Activated CD4-positive, alpha-beta T cell treated with anti-CD3 and anti-CD28 coated beads, Interleukin-2, amount 50 U/mL, for 1 hour (primary cell): ENCODE results near the gene VGLL2.
"Not testable (repeated sequence)": the region's sequence is repeated elsewhere in the genome, so short reads cannot be mapped to it uniquely, and the experiment has no call there.

ENCODE experiments used
- DNase-seq: peaks from one replicate; pipeline ENCODE4 v3.0.0-alpha.2; 2020

Gene VGLL2, protein sequence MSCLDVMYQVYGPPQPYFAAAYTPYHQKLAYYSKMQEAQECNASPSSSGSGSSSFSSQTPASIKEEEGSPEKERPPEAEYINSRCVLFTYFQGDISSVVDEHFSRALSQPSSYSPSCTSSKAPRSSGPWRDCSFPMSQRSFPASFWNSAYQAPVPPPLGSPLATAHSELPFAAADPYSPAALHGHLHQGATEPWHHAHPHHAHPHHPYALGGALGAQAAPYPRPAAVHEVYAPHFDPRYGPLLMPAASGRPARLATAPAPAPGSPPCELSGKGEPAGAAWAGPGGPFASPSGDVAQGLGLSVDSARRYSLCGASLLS

DNA sequence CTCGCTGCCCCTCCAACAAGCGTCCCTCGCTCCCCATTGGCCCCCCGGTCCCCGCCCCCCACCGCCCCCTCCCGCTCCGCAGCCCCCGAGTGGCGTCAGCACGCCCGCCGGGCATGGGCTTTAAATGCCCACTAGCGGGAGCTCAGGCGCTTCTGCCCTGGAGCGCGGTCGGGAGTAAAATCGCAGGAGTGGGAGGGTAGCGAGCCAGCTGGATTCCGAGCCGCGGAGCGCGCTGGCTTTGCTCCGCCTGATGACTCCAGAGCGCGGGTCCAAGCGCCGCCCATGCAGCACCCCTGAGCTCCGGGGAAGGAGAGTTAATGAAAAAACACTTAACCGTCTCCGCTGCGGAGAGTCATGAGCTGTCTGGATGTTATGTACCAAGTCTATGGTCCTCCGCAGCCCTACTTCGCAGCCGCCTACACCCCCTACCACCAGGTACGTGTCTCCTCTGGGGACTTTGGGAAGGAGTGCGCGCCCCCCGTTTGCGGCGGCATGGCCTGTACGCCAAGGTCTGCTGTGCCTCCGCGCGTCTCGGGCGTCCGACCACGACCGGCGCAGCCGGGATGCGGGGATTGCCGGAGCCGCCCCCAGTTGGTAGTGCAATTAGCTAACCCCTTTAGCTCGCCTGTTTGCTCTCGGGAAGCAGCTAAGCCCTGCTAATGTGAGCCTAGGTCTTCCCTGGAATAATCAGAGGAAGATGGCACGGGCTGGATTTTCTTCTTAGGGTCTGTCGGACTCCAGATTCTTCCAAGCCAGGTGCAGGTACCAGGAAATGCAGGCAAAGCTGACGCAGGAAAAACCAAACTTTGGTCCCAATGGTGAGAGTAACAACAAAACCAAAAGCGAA is at the start of gene VGLL2:
TSS of gene VGLL2 (plus strand) at position 149 of the 847 bp plus-strand sequence. CDS start at position 355, 206 bp downstream.
- DNase-seq: no peak

DNA sequence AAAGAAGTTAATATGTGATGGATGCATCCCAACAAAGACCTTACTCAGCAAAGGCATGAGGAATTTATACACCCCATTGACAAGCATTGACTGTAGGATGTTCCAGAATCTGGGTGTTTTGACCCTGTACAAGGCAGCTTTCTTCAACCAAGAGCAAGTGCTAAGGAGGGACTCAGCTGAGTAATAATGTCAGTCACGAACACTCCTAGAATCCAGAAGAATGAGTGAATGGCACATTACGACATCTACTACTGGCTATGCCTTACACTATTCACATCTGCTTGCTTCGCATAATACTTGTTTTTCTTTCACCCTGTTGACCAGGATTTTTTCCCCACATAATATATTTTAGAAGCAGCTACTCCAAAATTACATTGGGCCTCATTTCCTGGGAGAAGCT is 42.5 kb upstream of the VGLL2 start:
- DNase-seq: no peak

DNA sequence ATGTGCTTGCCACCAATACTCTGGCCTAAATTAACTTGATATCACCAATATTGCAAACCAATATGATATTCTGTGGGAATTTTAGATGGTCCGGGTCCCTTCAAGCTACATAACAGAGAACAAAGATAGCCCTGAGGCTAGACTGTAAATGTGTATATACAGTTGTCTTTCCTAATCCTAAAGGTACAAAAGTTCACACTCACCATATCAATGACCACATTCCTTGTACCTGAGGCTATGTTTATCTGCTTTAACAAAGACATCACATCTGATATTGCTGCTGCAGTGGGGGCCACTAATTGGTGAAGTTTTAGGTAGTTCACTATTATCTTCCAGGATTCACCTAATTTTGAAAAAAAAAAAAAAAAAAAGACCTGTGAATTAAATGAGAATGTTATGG is 38.6 kb upstream of the VGLL2 start:
- no peak for DNase-seq

DNA sequence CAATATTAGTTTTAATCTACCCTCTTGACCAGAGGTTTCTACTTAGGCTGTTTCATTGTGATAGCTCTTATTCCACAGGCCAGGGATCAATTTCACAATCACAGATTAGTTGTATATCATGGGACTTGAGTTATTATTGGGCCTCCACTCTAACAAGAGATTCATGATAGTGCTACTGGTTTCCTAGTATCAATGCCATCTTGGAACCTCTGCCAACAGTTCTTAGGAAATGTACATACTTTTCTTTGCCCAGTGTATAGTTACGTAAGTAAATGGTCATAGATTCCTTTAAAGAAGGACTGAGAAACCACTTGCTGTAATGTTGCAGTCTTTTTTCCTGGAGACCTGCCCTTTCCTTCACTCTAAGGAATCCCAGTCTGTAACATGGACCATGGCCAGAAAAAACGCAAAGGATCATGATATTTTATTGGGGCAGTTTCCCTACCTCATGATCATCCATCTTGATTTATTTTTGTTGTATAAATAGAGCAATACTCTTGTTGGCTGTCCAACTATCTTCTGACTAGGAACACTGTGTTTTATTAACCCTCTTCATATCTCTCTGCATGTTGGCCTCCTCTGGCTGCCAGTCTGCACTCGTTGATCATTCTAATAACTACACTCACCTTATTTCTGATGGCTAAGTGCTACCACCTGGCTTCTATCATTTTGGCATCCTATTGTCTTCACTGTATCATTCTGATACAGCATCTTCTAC is 38.0 kb upstream of the VGLL2 start:
- DNase-seq: no peak

DNA sequence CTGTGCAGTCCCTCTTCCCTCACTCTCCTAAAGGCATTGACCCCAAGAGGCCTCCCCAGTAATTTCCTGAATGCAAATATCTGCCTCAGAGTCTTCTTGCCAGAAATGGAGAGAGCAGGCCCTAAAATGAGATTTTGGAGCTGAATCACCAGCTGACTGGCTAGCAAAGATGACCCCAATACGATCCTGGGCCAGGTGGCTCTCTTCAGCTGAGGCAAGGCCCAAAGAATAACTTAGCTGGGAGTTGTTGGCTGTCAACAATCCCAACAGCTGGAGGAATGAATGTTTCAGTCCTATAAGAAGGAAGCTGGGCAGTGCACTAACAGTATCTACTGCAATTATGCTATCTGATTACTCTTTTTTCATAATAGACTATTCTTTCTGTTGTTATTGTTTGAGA is 37.2 kb upstream of the VGLL2 start:
- no peak for DNase-seq

DNA sequence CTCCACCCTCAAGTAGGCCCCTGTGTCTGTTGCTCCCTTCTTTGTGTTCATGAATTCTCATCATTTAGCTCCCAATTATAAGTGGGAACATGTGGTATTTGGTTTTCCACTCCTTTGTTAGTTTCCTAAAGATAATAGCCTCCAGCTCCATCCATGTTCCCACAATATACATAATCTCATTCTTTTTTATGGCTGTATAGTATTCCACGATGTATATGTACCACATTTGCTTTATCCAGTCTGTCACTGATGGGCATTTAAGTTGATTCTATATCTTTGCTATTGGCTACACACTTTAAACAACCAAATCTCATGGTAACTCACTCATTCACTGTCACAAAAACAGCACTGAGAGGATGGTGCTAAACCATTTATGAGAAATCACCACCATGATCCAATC is 35.5 kb upstream of the VGLL2 start:
- DNase-seq: no peak

DNA sequence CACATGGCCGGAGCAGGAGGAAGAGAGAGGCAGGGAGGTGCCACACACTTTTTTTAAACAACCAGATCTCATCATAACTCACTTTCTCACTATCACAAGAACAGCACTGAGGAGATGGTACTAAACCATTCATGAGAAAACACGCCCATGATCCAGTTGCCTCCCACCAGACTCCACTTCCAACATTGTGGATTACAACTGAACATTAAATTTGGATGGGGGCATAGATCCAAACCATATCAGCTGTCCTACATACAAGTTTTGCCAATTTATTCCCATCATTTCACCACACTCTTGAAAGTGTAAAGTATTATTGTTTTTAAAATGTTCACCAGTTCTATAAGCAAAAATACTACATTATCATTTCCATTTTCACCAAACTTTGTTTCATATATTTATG is 33.9 kb upstream of the VGLL2 start:
- no peak for DNase-seq

DNA sequence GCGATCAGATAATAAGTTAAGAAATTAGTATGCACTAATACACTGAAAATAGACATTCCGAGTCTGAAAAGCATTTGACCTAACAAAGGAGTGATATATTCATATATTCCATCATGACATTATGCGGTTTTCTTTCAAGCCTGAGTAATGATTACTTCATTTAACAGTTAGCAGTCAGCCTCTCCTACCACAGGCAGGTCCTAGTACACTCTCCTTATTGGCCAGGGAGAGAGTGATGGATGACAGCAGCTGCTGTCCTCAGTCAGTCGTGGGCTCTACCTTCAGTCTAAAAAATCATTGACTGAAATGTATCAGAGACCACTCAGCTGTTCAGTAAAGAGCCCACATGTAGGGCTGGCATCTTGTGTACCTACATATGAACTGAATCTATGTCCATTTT is 33.2 kb upstream of the VGLL2 start:
- DNase-seq: no peak

DNA sequence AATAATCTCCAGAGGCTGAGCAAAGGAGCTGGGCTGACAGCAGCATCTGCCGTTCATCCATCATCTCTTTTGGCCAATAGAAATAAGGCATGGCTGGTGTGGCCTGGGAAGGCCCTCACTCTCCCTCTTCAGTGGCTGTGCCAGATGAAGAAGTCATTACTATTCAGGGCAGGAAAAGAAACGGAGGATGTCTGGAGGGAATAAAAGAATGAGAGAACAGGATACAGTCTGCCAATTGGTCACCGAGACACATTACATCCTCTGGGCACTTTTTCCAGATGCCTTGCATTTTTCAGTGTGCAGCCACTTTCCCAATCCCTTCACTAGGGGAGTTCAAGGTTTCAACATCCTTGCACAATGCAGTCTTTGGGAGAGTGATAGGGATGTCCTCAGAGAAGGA is 32.2 kb upstream of the VGLL2 start:
- no peak for DNase-seq

DNA sequence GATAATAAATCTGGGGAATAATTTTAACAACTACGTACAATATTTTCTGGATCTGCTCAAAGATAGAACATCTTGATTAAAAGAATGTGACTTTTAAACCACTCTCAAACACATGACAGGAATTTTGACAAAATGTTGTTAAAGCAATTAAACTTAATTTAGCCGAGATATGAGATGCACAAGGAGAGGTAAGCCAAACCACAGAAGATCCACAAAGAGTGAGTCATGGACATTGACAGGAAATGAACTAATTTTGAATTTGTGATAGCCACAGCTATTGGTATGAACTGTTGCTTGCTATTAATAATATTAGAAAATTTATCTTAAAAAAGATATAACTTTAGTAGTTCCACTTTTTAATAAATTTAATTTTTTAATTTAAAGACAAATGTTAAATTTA is 27.8 kb upstream of the VGLL2 start:
- no peak for DNase-seq

DNA sequence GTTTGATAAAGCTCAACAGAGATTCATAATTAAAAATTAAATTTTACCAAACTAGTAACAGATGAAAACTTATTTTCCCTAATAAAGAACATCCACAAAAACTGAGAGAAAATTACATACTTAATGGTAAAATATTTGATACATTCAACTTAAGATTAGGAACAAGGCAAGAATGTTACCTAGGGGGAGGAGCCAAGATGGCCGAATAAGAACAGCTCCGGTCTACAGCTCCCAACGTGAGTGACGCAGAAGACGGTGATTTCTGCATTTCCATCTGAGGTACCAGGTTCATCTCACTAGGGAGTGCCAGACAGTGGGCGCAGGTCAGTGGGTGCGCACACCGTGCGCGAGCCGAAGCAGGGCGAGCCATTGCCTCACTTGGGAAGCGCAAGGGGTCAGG is 20.8 kb upstream of the VGLL2 start:
- DNase-seq: not testable (repeated sequence)

DNA sequence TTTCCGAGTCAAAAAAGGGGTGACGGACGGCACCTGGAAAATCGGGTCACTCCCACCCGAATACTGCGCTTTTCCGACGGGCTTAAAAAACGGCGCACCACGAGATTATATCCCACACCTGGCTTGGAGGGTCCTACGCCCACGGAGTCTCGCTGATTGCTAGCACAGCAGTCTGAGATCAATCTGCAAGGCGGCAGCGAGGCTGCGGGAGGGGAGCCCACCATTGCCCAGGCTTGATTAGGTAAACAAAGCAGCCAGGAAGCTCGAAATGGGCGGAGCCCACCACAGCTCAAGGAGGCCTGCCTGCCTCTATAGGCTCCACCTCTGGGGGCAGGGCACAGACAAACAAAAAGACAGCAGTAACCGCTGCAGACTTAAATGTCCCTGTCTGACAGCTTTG is 20.4 kb upstream of the VGLL2 start:
- DNase-seq: not testable (repeated sequence)

DNA sequence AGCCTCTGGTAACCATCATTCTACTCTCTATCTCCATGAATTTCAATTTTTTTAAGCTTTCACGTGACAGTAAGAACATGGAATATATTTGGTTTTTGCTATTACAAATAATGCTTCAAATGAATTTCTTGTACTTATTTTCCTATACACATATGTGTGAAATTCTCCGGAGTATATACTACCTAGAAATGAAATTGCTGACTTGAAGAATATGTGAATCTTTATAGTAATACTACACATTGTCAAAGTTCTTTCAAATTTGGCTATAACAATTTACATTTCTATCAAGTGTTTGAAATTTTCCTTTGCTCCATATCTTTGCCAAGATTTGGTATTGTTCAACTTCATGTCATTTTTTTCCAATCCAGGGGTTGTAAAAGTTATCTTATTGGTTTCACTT is 11.6 kb upstream of the VGLL2 start:
- DNase-seq: no peak

DNA sequence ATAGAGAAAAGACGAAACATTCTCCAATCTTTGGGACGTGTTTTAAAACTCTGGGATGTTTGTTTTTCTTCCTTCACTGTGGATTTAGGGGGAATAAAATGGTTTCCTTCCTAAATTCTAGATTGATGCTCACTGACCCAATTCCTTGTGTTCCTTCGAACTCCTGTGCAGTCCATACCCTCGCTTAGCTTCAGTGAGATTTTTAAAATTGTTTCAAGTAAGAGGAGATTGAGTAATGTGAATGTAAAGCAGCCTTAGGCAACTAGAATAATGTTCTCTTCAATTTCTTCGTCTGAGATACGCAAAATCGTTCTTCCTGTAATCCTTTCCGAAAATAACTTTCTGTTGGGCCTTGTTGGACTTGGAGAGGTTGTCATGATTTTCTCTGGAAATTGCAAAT is 2.6 kb upstream of the VGLL2 start:
- no peak for DNase-seq

DNA sequence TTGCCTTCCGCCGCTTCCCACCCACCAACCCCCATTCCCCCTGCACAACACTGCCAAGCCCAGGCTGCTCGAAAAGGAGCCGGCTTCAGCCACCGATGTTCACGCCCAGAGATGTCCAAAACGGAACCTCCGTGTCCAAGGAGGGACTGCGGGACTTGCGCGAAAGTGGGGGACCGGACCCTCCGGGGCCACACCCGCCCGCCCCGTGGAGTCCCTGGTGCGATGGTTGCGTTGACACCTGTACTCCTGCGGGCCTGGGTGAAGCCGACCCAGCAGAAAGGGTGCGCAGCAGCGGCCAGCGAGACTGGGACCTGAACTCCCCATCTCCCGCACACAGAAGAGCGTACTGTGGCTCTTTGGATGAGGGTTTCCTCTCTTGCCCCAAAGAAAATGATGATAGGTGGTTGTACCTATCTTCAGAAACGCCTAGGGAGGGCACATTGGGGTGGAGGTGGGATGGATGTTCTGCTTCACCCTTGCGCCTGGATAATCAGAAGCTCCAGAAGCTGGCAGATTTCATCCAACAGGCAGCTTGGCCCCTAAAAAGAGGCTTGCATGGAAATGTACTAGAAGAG is 1.9 kb upstream of the VGLL2 start:
- no peak for DNase-seq

DNA sequence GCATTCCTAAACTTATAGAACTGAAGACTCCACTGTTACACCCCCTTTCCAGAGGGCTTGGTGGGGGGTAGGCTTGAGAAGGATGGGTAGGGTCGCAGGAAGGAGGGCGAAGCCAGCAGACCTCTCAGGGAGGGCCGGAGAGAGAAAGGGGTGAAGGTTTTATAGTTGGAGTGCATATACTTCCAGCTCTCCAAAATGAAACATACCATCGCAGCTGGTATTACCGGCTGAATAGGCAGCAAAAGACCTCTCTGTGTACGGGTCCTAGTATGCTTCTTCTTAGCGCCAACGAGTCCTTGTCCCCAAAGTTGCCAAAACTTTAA is 1.0 kb upstream of the VGLL2 start:
- no peak for DNase-seq

DNA sequence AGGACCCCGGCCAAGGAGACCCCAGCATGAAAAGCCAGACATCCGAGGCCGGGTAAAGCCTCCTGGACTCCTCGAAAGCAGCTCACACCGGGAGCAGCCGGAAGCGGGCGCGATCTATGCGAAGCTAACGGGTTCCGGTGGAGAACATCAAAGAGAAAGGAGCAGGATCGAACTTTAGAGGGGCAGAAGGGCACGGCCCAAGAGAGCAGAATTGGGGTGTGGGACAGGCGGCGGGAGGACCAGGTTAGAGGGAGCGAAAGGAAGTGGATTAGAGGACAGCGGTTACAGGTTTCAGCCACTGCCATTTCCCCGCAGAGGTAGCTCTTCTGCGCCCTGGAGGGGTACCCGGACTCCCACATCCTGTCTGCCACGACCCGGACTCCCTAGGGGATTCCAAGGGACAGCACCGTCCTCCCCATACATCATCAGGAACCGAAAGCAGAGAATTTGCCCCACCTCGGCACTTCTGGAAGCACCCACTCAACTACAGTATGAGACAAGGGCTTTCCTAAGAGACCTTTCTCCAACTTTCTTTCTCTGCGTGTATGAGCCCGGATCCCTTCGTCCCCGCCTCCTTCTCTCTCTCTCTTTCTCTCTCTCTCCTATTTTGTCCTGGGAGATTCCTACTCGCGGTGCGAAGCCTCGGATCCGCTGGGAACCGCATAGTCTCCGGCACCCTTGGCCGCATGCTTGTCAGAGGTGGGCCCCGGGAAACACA is 507 bp upstream of the VGLL2 start:
- no peak for DNase-seq

DNA sequence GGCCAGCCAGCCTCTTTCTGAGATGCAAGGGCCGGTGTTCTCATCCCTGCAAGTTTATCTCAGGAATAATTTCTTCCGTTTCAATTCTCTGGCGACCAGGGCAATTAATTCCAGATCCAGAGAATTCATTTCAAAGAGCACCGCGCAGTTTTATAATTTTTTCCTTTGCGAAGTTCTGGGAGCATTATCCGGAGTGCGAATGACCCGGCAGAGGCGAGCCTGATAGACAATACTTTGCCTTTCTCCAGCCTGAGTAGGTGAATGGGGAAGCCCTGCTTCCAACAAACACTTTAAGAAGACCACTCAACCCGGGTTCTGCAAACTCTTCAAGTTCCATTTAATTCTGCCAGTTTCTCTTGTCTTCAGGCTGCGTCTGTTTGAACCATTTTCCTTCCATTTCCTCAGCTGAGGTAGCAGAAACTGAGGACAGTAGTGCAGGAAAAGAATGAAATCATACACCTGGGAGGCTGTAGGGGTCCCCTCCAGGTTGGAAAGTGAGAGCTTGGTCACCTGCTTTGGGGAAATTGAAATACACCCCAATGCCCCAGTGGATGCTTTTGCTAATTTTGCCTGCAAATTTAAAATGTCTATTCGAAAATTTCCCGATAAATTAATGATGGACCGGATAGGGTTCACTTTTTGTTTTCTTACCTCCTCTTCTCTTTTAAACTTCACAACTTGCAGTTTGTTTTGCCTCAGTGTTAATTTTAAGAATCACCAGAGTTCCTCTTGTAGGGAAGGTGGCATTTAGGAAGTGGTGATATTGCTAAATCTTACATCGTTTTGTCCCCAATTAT is 1.1 kb downstream of the VGLL2 start:
- no peak for DNase-seq

DNA sequence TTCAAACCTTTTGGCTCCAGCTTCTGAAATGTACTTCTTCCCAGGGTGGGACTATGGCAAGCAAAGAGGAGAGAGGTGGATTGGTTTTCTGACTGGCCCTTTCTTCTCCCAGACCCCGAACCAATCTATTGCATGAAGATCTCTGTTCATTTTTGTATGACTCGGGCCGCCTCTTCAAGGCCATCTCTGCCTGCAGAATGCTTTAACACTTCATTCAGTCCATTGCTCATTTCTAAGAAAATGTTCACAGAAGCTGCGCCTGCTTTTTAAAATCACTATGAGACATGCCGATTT is 1.6 kb downstream of the VGLL2 start:
- no peak for DNase-seq

DNA sequence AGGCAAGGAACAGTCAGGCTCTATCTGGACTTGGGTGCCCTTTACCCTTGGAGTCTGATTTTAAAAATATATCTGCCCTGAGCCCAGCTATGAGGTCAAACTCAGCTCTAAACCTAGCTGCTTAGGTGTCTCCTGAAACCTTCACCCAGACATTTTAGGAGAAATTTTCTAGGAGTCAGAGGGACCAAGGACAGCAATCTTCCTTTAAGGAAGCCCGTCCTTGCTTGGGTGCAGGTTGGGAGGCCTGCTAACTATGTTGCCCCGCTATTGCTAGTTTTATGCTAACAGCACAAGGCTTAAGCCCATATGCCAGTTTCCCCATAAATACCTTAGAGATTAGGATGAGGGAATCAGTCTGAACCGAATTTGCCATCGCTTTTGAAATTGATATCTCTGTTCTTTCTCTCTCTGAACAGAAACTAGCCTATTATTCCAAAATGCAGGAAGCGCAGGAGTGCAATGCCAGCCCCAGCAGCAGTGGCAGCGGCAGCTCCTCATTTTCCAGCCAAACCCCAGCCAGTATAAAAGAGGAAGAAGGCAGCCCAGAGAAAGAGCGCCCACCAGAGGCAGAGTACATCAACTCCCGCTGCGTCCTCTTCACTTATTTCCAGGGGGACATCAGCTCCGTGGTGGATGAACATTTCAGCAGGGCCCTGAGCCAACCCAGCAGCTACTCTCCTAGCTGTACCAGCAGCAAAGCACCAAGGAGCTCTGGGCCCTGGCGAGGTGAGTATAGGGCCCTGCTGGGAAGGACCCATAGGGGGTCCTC is 2.6 kb downstream of the VGLL2 start:
- DNase-seq: no peak

DNA sequence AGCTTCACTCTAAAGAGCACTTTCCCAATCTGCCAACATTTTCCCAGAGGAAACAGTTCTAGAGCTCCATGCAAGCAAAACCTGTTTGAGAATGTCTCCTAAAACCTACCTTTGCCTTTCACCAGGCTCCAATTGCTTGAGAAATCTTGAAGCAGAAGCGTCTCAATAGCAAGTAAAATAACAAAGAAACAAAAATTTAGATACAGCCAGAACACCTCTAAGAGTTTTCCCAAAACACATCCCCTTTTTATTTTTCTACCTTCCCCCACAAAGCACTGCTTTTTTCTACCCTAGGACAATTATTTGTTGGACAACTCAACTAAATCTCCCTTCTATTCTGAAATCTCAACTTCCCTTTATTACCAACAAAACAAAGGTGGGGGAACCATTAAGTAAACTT is 3.6 kb downstream of the VGLL2 start:
- no peak for DNase-seq

DNA sequence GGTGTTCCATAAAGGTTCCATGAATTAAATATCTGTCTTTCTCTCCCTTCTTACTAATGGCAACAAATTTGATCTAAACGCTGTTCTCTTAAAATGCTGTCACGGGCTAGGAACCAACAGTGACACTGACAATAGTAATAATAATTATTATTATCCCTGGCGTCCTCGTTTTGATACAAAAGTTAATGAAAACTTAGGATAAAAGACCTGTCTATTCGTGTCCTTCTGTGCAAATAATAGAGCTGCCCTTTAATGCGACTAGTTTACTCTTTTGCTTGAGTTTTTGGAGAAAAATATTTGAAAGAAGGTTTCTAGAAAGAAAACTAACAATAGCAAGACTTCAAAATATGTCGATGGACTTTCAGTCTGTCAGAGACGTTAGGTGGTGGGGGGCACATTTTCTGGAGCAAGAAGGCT is 4.3 kb downstream of the VGLL2 start:
- DNase-seq: no peak
